Parathyroid adenoma (tissue), 2 donors: ENCODE data around the gene KLHL28.

Experiments used
- H2AFZ ChIP-seq: fragments of 300-600 bp; sonication (generic); one replicate; pipeline ENCODE4 v1.7.0; 2017; ENCODE audit warnings: antibody characterized with exemption, mild to moderate bottlenecking
- H3K27ac ChIP-seq: fragments of 300-600 bp; sonication (generic); one replicate; pipeline ENCODE4 v1.7.0; 2017
- H3K27me3 ChIP-seq: fragments of 300-600 bp; sonication (generic); one replicate; pipeline ENCODE4 v1.7.0; 2017; ENCODE audit warnings: low read length; ENCODE audit not compliant: control insufficient read depth, insufficient read depth
- H3K36me3 ChIP-seq: fragments of 300-600 bp; sonication (generic); one replicate; pipeline ENCODE4 v1.7.0; 2017; ENCODE audit warnings: low read length; ENCODE audit not compliant: control insufficient read depth, insufficient read depth
- H3K4me1 ChIP-seq: fragments of 300-600 bp; sonication (generic); one replicate; pipeline ENCODE4 v1.7.0; 2017; ENCODE audit warnings: control low read depth
- H3K4me2 ChIP-seq: fragments of 300-600 bp; sonication (generic); one replicate; pipeline ENCODE4 v1.7.0; 2017; ENCODE audit warnings: low read length
- H3K4me3 ChIP-seq: fragments of 300-600 bp; sonication (generic); one replicate; pipeline ENCODE4 v1.7.0; 2017; ENCODE audit warnings: low read depth, low read length
- H3K79me2 ChIP-seq: fragments of 300-600 bp; sonication (generic); one replicate; pipeline ENCODE4 v1.7.0; 2017; ENCODE audit warnings: control low read depth
- H3K9ac ChIP-seq: fragments of 300-600 bp; sonication (generic); one replicate; pipeline ENCODE4 v1.7.0; 2017; ENCODE audit warnings: mild to moderate bottlenecking
- H3K9me3 ChIP-seq: fragments of 300-600 bp; sonication (generic); one replicate; pipeline ENCODE4 v1.7.0; 2017; ENCODE audit warnings: low read length; ENCODE audit not compliant: control insufficient read depth
- TF ChIP-seq, protein P1 (sequence below): fragments of 300-600 bp; sonication (generic); IDR thresholded peaks from one replicate; pipeline ENCODE4 v1.7.0; 2017; ENCODE audit warnings: antibody characterized with exemption, mild to moderate bottlenecking
- donor health status: primary hyperparathyroidism.

KLHL28 gene

DNA sequence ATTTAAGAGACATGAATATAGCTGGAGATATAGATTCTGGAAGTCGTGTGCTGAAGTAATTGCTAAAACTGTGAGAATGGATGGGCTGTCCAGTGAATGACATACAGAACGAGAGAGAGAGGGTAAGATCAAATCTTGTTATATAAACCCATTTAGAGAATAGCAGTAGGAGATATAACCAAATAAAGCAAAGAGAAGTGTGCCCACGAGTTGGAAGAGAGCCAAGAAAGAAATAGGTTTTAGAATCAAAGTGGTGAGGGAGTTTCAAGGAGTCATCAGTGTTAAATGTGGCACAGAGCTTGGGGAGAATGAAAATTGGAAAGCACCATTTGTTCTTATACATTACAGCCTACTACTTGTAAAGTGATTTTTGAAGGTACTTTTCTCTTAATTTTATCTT lies 19.5 kb upstream of the KLHL28 start:
- Histone ChIP-seq H3K9me3 (no peaks in the 10 kb centered on the region), H3K36me3 (no peaks in the 10 kb centered on the region), H3K4me2 (no peak overlapping the region), H3K4me3 (no peak overlapping the region), H3K27ac (no peak overlapping the region), H2AFZ (no peak overlapping the region), H3K27me3 (no peaks in the 10 kb centered on the region), H3K9ac (no peak overlapping the region), H3K79me2 (peaks cover 34% of the 10 kb centered on the region), H3K4me1 (peaks cover 9% of the 10 kb centered on the region)
- TF ChIP-seq, protein P1, sequence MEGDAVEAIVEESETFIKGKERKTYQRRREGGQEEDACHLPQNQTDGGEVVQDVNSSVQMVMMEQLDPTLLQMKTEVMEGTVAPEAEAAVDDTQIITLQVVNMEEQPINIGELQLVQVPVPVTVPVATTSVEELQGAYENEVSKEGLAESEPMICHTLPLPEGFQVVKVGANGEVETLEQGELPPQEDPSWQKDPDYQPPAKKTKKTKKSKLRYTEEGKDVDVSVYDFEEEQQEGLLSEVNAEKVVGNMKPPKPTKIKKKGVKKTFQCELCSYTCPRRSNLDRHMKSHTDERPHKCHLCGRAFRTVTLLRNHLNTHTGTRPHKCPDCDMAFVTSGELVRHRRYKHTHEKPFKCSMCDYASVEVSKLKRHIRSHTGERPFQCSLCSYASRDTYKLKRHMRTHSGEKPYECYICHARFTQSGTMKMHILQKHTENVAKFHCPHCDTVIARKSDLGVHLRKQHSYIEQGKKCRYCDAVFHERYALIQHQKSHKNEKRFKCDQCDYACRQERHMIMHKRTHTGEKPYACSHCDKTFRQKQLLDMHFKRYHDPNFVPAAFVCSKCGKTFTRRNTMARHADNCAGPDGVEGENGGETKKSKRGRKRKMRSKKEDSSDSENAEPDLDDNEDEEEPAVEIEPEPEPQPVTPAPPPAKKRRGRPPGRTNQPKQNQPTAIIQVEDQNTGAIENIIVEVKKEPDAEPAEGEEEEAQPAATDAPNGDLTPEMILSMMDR, result no peak

DNA sequence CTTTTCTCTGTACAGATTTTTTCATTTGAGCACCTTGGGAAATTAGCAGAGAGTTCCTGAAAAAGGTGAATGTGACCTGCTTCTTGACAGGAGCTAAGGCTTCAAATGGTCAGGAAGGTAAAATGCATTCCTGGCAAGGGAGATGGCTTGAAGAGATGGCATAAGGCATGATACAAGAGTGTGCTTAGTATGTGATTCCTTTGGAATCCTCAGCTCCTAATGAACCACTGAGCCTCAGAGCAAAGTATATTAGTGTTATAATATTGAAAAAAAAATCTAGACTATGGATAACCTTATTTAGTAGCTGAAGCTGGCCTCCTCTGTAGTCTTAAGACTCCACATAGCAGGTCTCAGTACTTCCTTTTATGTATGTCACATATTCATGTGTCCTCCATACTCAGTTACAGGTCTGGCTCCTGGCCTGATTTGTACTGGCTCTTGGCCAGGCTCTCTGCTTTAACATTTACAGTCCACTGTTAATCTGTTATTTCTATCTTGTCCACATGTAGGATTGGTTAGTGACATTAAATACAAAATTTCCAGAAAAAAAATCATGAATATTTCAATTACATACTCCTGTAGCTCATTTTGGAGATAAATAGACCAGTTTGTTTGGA lies 18.1 kb upstream of the KLHL28 start:
- Histone ChIP-seq H3K36me3 (no peaks in the 10 kb centered on the region), H3K9ac (no peak overlapping the region), H3K4me2 (no peak overlapping the region), H3K9me3 (no peaks in the 10 kb centered on the region), H3K27me3 (no peaks in the 10 kb centered on the region), H3K4me1 (peaks cover 9% of the 10 kb centered on the region), H2AFZ (no peak overlapping the region), H3K27ac (no peak overlapping the region), H3K79me2 (peaks cover 33% of the 10 kb centered on the region), H3K4me3 (no peak overlapping the region)
- TF ChIP-seq, protein P1, result no peak

DNA sequence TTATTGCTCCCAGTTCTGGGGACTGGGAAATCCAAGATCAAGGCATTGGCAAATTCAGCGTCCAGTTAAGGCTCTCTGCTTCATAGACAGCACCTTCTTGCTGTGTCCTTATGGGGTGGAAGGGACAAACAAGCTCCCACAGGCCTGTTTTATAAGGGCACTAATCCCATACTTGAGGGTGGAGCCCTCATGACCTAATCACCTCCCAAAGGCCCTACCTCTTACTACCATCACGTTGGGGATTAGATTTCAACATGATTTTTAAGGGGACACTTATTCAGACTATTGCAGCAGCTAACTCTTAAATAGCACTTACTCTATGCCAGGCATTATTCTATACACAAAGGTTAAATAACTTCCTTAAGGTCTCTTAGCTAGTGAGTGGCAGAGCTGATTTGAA lies 17.5 kb upstream of the KLHL28 start:
- no peak overlapping the region for H3K27ac ChIP-seq
- TF ChIP-seq, protein P1, result no peak

DNA sequence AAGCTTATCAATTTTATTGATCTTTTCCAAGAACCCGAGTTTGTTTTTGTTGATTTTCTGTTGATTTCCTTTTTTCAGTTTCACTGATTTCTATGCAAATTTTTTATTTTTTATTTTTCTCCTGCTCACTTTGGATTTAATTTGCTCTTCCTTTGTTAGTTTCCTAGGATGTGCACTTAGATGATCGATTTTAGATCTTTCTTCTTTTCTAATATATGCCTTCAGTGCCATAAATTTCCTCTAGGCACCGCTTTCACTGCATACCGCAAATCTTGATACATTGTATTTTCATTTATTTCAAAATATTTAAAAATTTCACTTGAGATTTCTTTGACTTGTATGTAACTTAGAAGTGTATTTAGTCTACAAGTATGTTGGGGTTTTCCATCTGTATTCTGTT lies 9.7 kb upstream of the KLHL28 start:
- Histone ChIP-seq H3K79me2 (peaks cover 48% of the 10 kb centered on the region), H3K36me3 (no peaks in the 10 kb centered on the region), H3K27me3 (no peaks in the 10 kb centered on the region), H3K9me3 (no peaks in the 10 kb centered on the region), H3K9ac (no peak overlapping the region), H2AFZ (no peak overlapping the region), H3K4me2 (no peak overlapping the region), H3K4me3 (no peak overlapping the region), H3K4me1 (peaks cover 4% of the 10 kb centered on the region), H3K27ac (no peak overlapping the region)
- TF ChIP-seq, protein P1, result no peak

More for the DNA sequence above, 17.5 kb upstream of the KLHL28 start:
- no peaks in the 10 kb centered on the region for H3K9me3 ChIP-seq
- no peak overlapping the region for H2AFZ ChIP-seq
- H3K79me2 ChIP-seq, result peaks cover 33% of the 10 kb centered on the region
- H3K4me3 ChIP-seq, result no peak overlapping the region
- no peak overlapping the region for H3K9ac ChIP-seq
- H3K4me2 ChIP-seq, result no peak overlapping the region
- no peaks in the 10 kb centered on the region for H3K27me3 ChIP-seq
- H3K36me3 ChIP-seq, result no peaks in the 10 kb centered on the region
- H3K4me1 ChIP-seq, result peaks cover 9% of the 10 kb centered on the region

DNA sequence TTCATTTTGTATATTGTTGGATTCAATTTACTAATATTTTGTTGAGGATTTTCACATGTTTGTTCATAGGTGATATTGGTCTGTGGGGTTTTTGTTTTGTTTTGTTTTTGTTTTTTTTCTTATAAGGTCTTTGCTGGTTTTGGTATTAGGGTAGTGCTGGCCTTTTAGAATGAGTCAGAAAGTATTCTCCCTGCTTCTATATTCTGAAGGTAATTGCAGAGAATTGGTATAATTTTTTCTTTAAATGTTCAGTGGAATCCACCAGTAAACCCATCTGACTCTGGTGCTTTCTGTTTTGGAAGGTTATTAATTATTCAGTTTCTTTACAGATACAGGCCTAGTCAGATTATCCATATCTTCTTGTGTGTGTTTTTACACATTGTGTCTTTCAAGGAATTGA lies 9.2 kb upstream of the KLHL28 start:
- Histone ChIP-seq H3K79me2 (peaks cover 51% of the 10 kb centered on the region), H3K36me3 (no peaks in the 10 kb centered on the region), H3K9me3 (no peaks in the 10 kb centered on the region), H3K9ac (no peak overlapping the region), H2AFZ (no peak overlapping the region), H3K4me2 (no peak overlapping the region), H3K4me1 (peaks cover 4% of the 10 kb centered on the region), H3K27me3 (no peaks in the 10 kb centered on the region), H3K4me3 (no peak overlapping the region), H3K27ac (no peak overlapping the region)
- TF ChIP-seq, protein P1, result no peak
